ENCODE results near the gene MAPK12. TPM values are rescaled to one million over a fixed set of nuclear protein-coding genes. Genes with fewer than 3 reads are reported as not detected.
A peak's percentile ranks its signal among the peaks of the same experiment; 100 is the strongest.

The MAPK12 gene
- total and polyA plus RNA-seq, 2 experiments from 2014 or later = 12.5 to 33.8 TPM

GRCh38 chr22:50251477-50252081, 9.9 kb downstream of the MAPK12 start:
- Histone ChIP-seq H3K79me2 (peaks cover 21% of the 10 kb centered on the region), H3K4me1 (ENCODE audit: insufficient read depth) (peaks cover 13% of the 10 kb centered on the region), H2AFZ (peak overlapping the region; percentile 39), H3K9me3 (ENCODE audit: low read depth) (no peaks in the 10 kb centered on the region), H3K27ac (no peak overlapping the region), H3K27me3 (no peaks in the 10 kb centered on the region), H4K20me1 (ENCODE audit: insufficient read depth, poor library complexity, severe bottlenecking) (no peaks in the 10 kb centered on the region), H3K36me3 (replicated peaks; ENCODE audit: insufficient read depth, low read depth) (no peaks in the 10 kb centered on the region), H3K4me3 (peak overlapping the region; percentile 70), H3K9me2 (replicated peaks; ENCODE audit: insufficient read depth) (no peaks in the 10 kb centered on the region), H3K4me2 (peak overlapping the region; percentile 99)
- no peak for TF ChIP-seq EZH2 (IDR thresholded peaks at IDR 0.05; ENCODE audit: borderline replicate concordance)
- TF ChIP-seq EZH2phosphoT487 (IDR thresholded peaks at IDR 0.05; ENCODE audit: low read depth, severe bottlenecking, unreplicated experiment) = no peak
- no peak for TF ChIP-seq CTCF (IDR thresholded peaks at IDR 0.05; ENCODE audit: poor library complexity)
- DNase-seq (ENCODE audit: low spot score) = no peak
- 26% methylated on average over 24 of the region's 36 CpGs for WGBS (ENCODE audit: low lambda C conversion rate, missing lambda C conversion rate)

GRCh38 chr22:50250555-50251476, 10.7 kb downstream of the MAPK12 start, which contains the start of gene HDAC10:
Gene HDAC10 (minus strand): TSS chr22:50251265. CDS start chr22:50251032, 233 bp downstream.
- no peaks in the 10 kb centered on the region for H3K36me3 ChIP-seq (replicated peaks; ENCODE audit: insufficient read depth, low read depth)
- no peak for TF ChIP-seq CTCF (IDR thresholded peaks at IDR 0.05; ENCODE audit: poor library complexity)
- TF ChIP-seq EZH2phosphoT487 (IDR thresholded peaks at IDR 0.05; ENCODE audit: low read depth, severe bottlenecking, unreplicated experiment) = no peak
- TF ChIP-seq EZH2 (IDR thresholded peaks at IDR 0.05; ENCODE audit: borderline replicate concordance) = no peak
- peak within 1 kb of the TSS; percentile 70 for H3K4me3 ChIP-seq
- no peaks in the 10 kb centered on the region for H3K27me3 ChIP-seq
- no peaks in the 10 kb centered on the region for H4K20me1 ChIP-seq (ENCODE audit: insufficient read depth, poor library complexity, severe bottlenecking)
- H3K9me2 ChIP-seq (replicated peaks; ENCODE audit: insufficient read depth) = no peaks in the 10 kb centered on the region
- no peaks in the 10 kb centered on the region for H3K9me3 ChIP-seq (ENCODE audit: low read depth)
- H3K4me1 ChIP-seq (ENCODE audit: insufficient read depth) = peaks cover 16% of the 10 kb centered on the region
- H3K79me2 ChIP-seq = peaks cover 29% of the 10 kb centered on the region
- WGBS (ENCODE audit: low lambda C conversion rate, missing lambda C conversion rate) = 1% methylated on average over 53 of the region's 81 CpGs
- H3K27ac ChIP-seq = peak within 1 kb of the TSS; percentile 80
- peak within 1 kb of the TSS; percentile 99 for H3K4me2 ChIP-seq
- peak; percentile 93 for DNase-seq (ENCODE audit: low spot score)
- peak within 1 kb of the TSS; percentile 53 for H2AFZ ChIP-seq

- Histone ChIP-seq H3K9me3 (ENCODE audit: low read depth) (no peaks in the 10 kb centered on the region), H4K20me1 (ENCODE audit: insufficient read depth, poor library complexity, severe bottlenecking) (no peaks in the 10 kb centered on the region), H3K4me3 (peak overlapping the region; percentile 70), H3K4me2 (peak overlapping the region; percentile 99), H3K9me2 (replicated peaks; ENCODE audit: insufficient read depth) (no peaks in the 10 kb centered on the region), H3K79me2 (peaks cover 33% of the 10 kb centered on the region), H3K27ac (no peak overlapping the region), H3K36me3 (replicated peaks; ENCODE audit: insufficient read depth, low read depth) (no peaks in the 10 kb centered on the region), H3K27me3 (no peaks in the 10 kb centered on the region), H3K4me1 (ENCODE audit: insufficient read depth) (peaks cover 20% of the 10 kb centered on the region), H2AFZ (no peak overlapping the region)
- DNase-seq (ENCODE audit: low spot score) = no peak
- WGBS (ENCODE audit: low lambda C conversion rate, missing lambda C conversion rate) = 84% methylated on average over 11 of the region's 11 CpGs
- TF ChIP-seq EZH2phosphoT487 (IDR thresholded peaks at IDR 0.05; ENCODE audit: low read depth, severe bottlenecking, unreplicated experiment) (no peak), CTCF (IDR thresholded peaks at IDR 0.05; ENCODE audit: poor library complexity) (no peak), EZH2 (IDR thresholded peaks at IDR 0.05; ENCODE audit: borderline replicate concordance) (no peak)
Observed at GRCh38 chr22:50250249-50250554, 11.3 kb downstream of the MAPK12 start.

Data from hepatocyte (in vitro differentiated cells).